Panc1 (cell line): Measurements from ENCODE around the gene A2ML1. TPM values are rescaled to one million over a fixed set of nuclear protein-coding genes. Genes with fewer than 3 reads are reported as not detected.
"Not testable (repeated sequence)": the region's sequence is repeated elsewhere in the genome, so short reads cannot be mapped to it uniquely, and the experiment has no call there.

Experiments used
- ATAC-seq: fragments of 200-7000 bp; cut with Tn5 transposase; 2 replicates; pipeline ENCODE4 v1.9.1; 2020; ENCODE audit warnings: mild to moderate bottlenecking, moderate library complexity
- BruUV-seq: library from RNA; stranded (reverse); fragments of 400-500 nt; replicated peaks from 2 replicates; lab custom pipeline; 2021; lab: Mats Ljungman, UMichigan
- CTCF ChIA-PET: fragments of 300-600 bp; sonication (Branson Sonifier 250); formaldehyde crosslinking; loops from one replicate; lab custom pipeline; 2022; ENCODE audit warnings: antibody characterized with exemption; lab: Charles Lee
- POLR2A ChIA-PET: fragments of 300-600 bp; sonication (Branson Sonifier 250); formaldehyde crosslinking; loops from one replicate; lab custom pipeline; 2022; ENCODE audit warnings: antibody characterized with exemption; lab: Charles Lee
- DNase-seq: peaks from one replicate; pipeline ENCODE4 v3.0.0-alpha.2; 2010; ENCODE audit warnings: low read depth, low spot score
- H3K27ac ChIP-seq: 2 replicates; pipeline ENCODE4 v1.5.1; 2011; ENCODE audit warnings: mild to moderate bottlenecking, low read length, inconsistent platforms
- H3K27me3 ChIP-seq: fragments of 200-500 bp; sonication (Bioruptor generic); 2 replicates; pipeline ENCODE4 v1.6.0; 2014; ENCODE audit warnings: low read length, inconsistent platforms; ENCODE audit not compliant: control insufficient read depth, insufficient read depth
- H3K36me3 ChIP-seq: fragments of 200-500 bp; sonication (Bioruptor generic); 2 replicates; pipeline ENCODE4 v1.5.1; 2014; ENCODE audit warnings: inconsistent platforms, mild to moderate bottlenecking, low read length, moderate library complexity; ENCODE audit not compliant: control insufficient read depth, insufficient read depth
- H3K4me1 ChIP-seq: 2 replicates; pipeline ENCODE4 v1.5.1; 2011; ENCODE audit warnings: inconsistent platforms, mild to moderate bottlenecking, low read length, moderate library complexity; ENCODE audit not compliant: control insufficient read depth, insufficient read depth
- H3K4me3 ChIP-seq, 2 experiments: 2 replicates each; pipeline ENCODE4 v1.5.1; 2011 to 2012; ENCODE audit warnings: low read depth in 2 of 2, low read length in 2 of 2, mild to moderate bottlenecking in 2 of 2, inconsistent platforms in 1 of 2, moderate library complexity in 1 of 2
- H3K9me3 ChIP-seq: fragments of 200-500 bp; sonication (Bioruptor generic); 2 replicates; pipeline ENCODE4 v1.5.1; 2014; ENCODE audit warnings: low read depth, mild to moderate bottlenecking, inconsistent platforms, low read length, moderate library complexity; ENCODE audit not compliant: control insufficient read depth, insufficient read depth
- CTCF ChIP-seq: fragments of 450-650 bp; IDR thresholded peaks from 2 replicates; pipeline ENCODE4 v1.5.1; 2017; ENCODE audit warnings: mild to moderate bottlenecking
- POLR2AphosphoS5 ChIP-seq: IDR thresholded peaks from 2 replicates; pipeline ENCODE4 v1.6.1; 2012; ENCODE audit warnings: mild to moderate bottlenecking, low read depth, low read length, moderate library complexity
- REST ChIP-seq, 2 experiments: IDR thresholded peaks; 2 replicates each; pipeline ENCODE4 v1.6.1; 2011 to 2012; ENCODE audit warnings: low read depth in 2 of 2, control low read depth in 1 of 2, low read length in 1 of 2, mild to moderate bottlenecking in 1 of 2, moderate library complexity in 1 of 2; ENCODE audit not compliant: insufficient read depth in 1 of 2
- SIN3A ChIP-seq: IDR thresholded peaks from 2 replicates; pipeline ENCODE4 v1.6.1; 2012; ENCODE audit warnings: low read depth, mild to moderate bottlenecking, low read length, moderate library complexity, borderline replicate concordance; ENCODE audit not compliant: insufficient read depth
- TCF7L2 ChIP-seq: IDR thresholded peaks from 2 replicates; pipeline ENCODE4 v1.6.1; 2011; ENCODE audit warnings: mild to moderate bottlenecking, low read depth, low read length, inconsistent platforms
- in situ Hi-C: cut with HindIII; loops from 2 replicates; pipeline ENCODE4 v1.10.0; 2016; ENCODE audit warnings: low sequenced_read_pairs, low pct_unique_long_range_greater_than_20kb
- intact Hi-C: fragments of 100-400 bp; cut with micrococcal nuclease; formaldehyde crosslinking; loops from one replicate; pipeline ENCODE4 v1.10.0; 2022; ENCODE audit not compliant: unreplicated experiment
- total RNA-seq: library from RNA; stranded (reverse); gene quantifications from one replicate; pipeline ENCODE4 v1.2.1, GENCODE V29; 2021; ENCODE audit not compliant: unreplicated experiment

Gene A2ML1
- total RNA-seq, 1 experiment from 2014 or later, result not detected

GRCh38 chr12:8852119-8852518 is 29.7 kb downstream of the A2ML1 start:
- no TSS peak for BruUV-seq
- CTCF ChIA-PET, result no interaction called here
- Histone ChIP-seq H3K9me3 (no peaks in the 10 kb centered on the region), H3K36me3 (no peaks in the 10 kb centered on the region), H3K4me1 (no peaks in the 10 kb centered on the region), H3K27ac (no peak overlapping the region), H3K4me3 (no peak overlapping the region), H3K27me3 (no peaks in the 10 kb centered on the region)
- no peak for ATAC-seq
- POLR2A ChIA-PET, result no interaction called here
- in situ Hi-C loops, result no loop called here
- intact Hi-C loops, result no loop called here
- DNase-seq, result no peak
- TF ChIP-seq POLR2AphosphoS5 (no peak), CTCF (no peak), REST (IDR thresholded peaks at IDR 0.05; ENCODE audit: insufficient read depth in 1 of 2, low read depth in 2 of 2, low read length in 1 of 2) (no peak), SIN3A (no peak), TCF7L2 (no peak)

GRCh38 chr12:8855891-8856290 is 33.5 kb downstream of the A2ML1 start:
- intact Hi-C loops (no loop called here), in situ Hi-C loops (no loop called here)
- BruUV-seq, result no TSS peak
- Histone ChIP-seq H3K4me1 (no peaks in the 10 kb centered on the region), H3K9me3 (no peaks in the 10 kb centered on the region), H3K4me3 (no peak overlapping the region), H3K36me3 (no peaks in the 10 kb centered on the region), H3K27me3 (no peaks in the 10 kb centered on the region), H3K27ac (no peak overlapping the region)
- no peak for ATAC-seq
- ChIA-PET POLR2A (no interaction called here), CTCF (no interaction called here)
- TF ChIP-seq SIN3A, result no peak
- no peak for TF ChIP-seq CTCF
- TF ChIP-seq REST (IDR thresholded peaks at IDR 0.05; ENCODE audit: insufficient read depth in 1 of 2, low read depth in 2 of 2, low read length in 1 of 2), result no peak
- TF ChIP-seq TCF7L2, result no peak
- TF ChIP-seq POLR2AphosphoS5, result no peak
- DNase-seq, result no peak

- BruUV-seq, H3K27ac ChIP-seq, DNase-seq, intact Hi-C loops, H3K36me3 ChIP-seq, ATAC-seq, CTCF ChIA-PET, H3K27me3 ChIP-seq, in situ Hi-C loops, POLR2A ChIA-PET, H3K4me3 ChIP-seq, H3K9me3 ChIP-seq, H3K4me1 ChIP-seq: not testable (repeated sequence)
These were observed 37.0 kb downstream of the A2ML1 start for GRCh38 chr12:8859448-8859847.
